NK-92 treated with Interleukin-12 subunit alpha and Interleukin-12 subunit beta, amount 100 ng/mL, for 24 hours (cell line): ENCODE data around the gene NMNAT2.
"Not testable (repeated sequence)": the region's sequence is repeated elsewhere in the genome, so short reads cannot be mapped to it uniquely, and the experiment has no call there.

Source experiments
- DNase-seq: peaks from one replicate; lab custom pipeline; 2025; lab: John Stamatoyannopoulos, UW

NMNAT2 gene

DNA sequence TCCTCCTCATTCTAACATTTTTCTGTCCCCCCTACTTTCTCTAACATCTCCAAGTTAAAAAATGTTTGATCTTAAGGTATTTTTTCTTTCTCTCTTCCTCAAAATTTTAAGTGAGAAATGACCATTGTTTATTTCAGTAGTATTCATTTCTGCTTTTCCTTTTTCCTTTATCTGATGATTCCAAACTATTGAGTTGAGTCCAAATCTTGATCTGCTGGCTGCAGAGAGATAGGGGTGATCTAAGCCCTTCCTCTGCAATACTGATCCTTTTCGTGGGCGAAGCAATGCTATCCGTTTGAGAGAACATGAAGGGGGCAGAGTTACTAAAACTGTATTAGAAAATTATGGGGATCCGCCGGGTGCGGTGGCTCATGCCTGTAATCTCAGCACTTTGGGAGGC lies 516 bp upstream of the NMNAT2 start:
- no peak for DNase-seq

DNA sequence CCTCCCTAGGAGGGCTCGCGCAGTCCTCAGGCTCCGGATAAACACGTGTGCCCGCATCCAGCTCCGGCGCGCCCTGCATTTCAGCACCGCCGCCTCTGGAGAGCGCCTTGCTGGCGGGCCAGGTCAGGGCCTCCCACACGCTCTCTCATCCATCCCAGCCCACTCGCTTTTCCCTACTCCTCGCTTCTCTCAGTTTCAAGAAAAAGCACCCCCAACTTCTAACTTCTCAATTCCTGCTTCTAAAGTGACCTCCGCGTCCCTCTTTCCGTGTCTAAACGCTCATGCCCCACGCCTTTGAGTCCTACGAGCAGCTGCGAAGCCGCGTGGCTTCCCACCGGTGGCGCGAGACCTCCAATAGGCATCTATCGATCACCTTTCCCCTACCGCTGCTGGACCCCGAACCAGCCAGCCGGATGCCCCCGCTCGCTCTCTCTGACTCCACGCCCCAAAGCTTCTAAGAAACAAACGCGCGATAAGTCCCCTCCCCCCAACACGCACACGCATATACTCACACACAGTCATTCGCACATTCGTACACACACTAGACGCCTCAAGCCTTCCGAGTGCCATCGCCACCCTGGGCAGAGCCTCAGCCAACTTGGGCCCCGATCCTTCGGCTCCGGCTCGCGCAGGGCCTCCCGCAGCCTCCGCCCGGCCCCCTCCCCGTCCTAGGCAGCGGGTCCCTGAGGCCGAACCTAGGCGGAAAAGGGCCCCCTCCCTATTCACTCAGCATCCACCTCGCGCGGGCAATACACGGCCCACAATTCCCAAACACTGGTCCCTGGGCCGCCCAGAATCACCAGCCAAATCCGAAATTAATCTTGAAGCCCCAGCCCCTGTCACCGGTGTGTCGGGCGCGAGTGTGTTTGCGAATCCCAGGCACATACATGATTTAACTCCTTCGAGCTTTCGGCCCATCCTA lies 1.1 kb downstream of the NMNAT2 start:
- DNase-seq, result no peak

DNA sequence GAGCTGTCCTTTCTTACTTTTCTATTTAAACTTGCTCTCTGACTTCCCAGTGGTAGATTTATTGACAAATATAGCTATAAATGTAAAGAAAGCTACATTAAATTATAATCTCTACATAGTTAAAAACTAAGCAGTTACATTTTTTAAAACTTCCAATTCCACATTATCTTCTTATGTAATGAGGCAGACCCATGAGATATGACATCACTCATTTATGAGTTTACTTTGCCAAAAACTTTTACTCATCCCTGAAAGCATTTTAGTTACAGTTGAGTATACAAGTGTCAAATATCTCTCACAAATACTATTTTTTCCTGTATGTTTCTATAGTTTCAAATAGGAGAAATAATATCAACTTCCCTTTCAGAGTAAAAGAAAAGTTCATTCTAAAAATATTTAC lies 3.8 kb downstream of the NMNAT2 start:
- no peak for DNase-seq

DNA sequence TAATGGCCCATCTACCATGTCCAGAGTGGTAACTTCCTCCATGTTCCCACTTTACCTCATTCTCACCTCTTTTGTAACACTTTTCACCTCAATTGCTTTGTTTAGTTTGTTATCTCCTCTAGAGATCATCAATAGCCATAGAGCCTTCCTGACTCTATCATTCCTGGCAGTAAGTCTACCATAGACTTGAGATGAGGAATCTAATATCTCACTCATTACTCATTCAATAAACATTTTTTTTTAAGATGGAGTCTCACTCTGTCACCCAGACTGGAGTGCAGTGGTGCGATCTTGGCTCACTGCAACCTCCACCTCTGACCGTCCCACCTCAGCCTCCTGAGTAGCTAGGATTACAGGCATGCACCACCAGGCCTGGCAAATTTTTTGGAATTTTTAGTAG lies 7.1 kb downstream of the NMNAT2 start:
- no peak for DNase-seq

DNA sequence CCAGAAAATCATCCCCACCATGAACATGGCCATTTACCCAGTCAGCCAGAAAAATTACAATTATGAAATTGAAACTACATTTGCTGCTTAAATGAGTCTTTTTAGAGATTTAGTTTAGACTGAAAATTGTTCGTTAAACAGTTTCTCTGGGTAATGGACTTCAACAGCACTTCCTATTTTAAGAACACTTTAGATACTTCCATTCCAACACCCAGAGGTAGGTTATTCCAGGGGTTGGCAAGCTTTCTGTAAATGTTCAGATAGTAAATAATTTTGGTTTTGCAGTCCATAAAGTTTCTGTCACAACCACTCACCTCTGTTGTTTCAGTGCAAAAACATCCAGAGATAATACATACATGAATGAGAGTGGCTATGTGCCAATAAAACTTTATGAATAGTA lies 10.2 kb downstream of the NMNAT2 start:
- no peak for DNase-seq

DNA sequence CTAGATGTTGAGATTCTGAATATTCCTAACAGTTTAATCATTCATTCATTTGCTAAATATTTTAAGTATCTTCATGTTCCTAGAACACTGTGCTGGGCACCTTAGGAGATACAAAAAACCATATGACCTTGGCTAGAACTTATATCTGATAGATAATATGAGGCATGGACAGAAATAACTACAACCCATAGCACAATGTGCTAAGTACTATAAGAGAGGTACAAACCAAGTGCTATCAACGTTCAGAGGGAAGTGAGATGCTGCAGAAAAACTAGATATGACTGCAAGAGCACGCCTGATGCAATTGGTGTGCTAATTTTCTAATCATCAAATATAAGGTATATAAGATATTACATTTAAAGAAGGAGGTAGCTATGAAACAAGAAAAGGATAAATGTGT lies 10.7 kb downstream of the NMNAT2 start:
- no peak for DNase-seq

DNA sequence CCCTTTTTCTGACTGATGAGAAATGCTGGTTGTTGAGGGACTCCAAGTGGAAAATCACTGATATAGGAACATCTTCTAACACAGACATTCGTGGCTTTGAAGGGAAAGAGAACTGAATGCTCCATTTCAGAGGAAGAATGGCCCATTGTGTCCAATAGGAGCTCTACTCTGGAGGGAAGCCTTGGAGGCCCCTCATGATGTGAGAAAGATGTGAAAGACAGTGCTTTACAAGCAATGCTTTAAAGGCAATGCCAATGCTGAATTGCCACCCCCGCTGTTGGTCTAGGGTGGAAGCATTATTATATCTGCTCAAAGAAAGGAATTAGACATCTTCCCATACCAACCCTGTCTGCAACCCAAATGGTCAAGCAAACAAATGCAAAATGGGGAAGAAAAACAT lies 13.7 kb downstream of the NMNAT2 start:
- no peak for DNase-seq

DNA sequence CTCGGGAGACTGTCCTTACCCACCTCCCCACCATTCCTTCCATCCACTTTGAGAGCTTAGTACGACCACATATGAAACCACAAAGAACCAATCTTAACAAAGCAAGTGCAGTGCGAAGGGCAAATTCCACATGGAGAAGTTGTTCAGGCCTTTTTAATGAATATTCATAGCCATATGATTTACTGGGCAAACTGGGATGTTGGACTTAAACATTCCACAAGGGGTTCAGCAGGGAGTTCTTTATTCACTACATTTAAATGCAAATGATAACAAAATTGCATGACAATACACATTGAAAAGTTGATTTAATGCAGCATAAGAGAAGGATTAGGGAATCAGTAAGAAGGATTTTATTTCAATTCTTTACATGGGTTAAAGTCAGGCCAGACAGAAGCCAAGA lies 14.7 kb downstream of the NMNAT2 start:
- no peak for DNase-seq

DNA sequence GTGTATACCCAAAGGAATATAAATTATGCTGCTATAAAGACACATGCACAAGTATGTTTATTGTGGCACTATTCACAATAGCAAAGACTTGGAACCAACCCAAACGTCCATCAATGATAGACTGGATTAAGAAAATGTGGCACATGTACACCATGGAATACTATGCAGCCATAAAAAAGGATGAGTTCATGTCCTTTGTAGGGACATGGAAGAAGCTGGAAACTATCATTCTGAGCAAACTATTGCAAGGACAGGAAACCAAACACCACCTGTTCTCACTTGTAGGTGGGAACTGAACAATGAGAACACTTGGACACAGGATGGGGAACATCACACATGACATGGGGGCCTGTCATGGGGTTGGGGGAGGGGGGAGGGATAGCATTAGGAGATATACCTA lies 16.6 kb downstream of the NMNAT2 start:
- DNase-seq, result not testable (repeated sequence)

DNA sequence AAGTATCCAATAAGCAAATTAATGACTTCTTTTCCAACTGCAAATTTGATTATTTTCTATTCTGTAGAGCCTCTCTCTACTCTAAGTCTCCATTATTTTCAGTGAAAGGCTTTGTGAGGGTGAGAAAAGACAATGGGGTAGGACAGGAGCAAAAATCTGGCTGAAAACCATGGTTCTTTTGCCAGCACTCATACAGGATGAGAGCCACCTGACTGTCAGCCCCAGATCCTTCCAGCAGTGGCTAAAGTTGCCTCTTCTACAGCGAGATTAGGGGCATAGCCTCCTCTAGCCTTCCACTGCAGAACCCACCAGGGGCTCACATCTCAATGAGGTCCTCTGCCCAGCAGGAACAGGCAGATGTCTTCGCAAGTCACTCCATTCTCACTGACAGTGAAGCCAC lies 23.7 kb downstream of the NMNAT2 start:
- DNase-seq, result no peak

DNA sequence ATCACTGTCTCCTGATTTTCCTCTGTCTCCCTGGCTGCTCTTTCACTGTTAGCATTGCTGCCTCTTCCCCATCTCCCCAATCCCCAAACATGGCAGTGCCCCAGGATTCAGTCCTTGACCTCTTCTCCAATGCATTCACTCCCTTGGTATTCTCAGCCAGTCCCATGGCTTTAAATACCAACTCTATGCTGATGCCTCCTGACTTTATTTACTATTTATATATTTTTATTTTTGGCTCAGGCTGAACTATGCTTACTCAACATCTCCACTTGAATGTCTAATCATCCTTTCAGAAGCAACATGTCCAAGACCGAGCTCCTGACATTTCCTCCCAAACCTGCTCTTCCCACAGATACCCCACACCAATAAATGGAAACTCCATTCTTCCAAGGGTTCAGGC lies 26.3 kb downstream of the NMNAT2 start:
- no peak for DNase-seq

DNA sequence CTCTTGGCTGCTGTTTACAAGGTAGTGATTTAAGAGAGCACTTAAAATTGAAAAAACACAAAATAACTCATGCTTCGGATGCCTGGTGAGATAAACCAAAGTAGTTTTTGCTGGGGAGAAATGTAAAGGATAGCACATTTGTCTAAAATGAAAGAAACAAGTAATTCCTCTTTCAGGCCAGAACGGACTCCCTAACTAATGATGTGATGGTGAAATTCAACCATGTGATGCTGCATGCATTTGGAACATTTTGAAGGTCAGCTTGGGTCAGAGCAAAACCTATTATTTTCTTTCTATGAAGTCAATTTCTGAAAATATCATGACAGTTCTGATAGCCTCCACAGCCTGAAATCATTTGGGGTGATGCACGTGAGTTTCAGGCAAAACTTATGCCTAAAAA lies 27.6 kb downstream of the NMNAT2 start:
- no peak for DNase-seq

DNA sequence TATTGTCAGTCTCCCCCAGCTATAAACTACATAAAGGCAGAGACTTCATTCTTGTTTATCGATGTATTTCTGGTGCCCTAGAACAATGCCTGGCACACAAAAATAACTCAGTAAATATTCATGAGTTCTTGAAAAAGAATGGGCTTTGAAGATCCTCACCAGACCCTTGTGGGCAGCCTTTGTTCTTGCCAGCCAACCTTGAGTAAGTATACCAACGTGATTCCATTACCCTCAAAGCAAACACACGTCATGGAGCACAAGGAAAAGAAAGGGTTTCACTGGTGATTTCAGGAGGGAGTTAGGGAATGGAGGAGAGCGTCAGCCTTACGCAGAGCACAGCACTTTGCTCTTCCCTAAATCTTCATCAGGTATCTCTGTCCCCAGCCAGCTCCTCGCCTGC lies 29.4 kb downstream of the NMNAT2 start:
- DNase-seq, result no peak

DNA sequence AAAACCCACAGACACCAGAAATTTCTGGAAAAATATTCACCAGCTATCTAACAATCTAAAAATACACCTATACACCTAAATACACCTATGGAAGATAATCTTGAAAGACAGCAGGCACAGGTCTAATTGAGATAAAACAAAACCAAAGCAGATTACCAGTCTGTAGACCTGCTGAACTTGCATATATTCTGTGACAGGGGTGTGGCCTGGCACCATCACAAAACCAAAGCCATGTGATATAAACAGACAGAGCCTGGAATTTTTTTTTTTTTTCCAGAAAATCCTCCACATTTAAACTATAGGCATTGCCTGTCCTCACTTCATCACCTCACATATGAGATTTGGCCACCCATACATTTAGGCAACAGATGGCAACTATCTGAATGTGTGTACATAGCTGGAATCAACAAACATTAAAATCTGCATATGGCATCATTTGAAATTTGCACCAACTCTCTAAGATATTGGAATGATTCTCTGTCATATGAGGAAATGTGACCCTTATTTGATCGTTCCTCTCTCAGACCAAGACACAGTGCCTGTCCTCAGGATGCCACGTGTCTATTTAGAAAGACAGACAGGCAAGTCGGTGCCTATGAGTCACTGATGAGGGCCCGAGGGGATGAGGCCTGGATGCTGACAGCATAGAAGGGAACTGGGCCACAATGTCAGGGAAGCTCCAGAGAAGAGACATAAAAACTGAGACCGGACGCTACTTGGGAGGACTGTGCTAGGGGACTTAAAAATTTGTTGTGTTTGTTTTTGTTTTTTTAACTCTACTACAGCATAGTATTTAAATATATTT lies 32.6 kb downstream of the NMNAT2 start:
- DNase-seq, result no peak

DNA sequence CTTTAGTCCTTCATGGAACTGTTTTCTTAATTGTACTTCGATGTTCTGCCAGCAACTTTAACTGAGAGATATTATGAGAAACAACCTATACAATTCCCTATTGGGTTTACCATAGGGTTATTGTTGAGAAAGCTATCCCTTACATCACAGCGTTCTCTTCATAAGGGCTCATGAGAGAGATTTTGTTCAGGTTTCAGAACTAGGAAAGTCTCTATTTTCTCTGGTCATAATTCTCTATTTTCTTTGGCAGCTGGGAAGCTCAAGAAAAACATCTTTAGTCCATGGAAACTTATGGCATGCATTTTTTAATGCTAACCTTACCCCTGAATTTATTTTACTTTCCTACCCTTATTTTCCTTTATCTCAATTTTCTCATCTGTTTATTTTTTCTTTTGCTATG lies 38.2 kb downstream of the NMNAT2 start:
- no peak for DNase-seq

DNA sequence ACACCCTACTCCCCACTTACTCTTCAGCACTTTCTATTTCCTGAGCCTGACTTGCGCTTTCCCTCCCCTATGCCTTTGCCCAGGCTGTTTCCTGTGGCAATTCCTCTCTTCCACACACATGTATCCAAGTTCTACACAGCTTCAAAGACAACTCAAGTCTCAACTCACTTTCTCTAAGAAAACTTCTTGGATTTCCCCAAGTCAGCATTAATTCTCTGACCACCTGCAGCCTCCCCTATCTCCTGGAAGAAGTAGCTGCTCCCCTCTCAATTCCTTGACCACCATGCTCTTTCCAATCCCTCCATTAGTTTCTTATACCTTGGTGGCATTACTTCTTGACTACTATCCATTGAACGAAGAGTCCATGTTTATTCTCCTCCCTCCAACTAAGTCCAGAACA lies 42.8 kb downstream of the NMNAT2 start:
- DNase-seq, result no peak

DNA sequence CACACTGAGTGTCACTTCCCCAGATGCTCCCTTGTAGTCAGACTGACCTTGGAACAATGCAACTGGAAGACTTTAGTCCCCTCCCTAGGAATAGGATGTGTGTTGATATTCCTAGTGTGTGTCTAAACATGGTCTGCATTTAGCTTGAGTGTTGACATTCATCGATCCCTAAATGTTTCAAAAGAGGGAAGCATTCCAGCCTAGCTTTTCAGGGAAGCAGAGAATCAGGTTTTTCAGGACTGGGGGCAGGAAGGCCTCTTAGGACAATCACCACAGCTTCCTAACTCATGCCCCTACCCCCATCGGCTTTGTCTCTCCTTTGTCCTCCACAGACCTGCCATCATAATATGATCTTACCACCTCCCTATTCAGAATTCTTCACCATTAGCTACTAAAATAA lies 43.4 kb downstream of the NMNAT2 start:
- DNase-seq, result no peak

DNA sequence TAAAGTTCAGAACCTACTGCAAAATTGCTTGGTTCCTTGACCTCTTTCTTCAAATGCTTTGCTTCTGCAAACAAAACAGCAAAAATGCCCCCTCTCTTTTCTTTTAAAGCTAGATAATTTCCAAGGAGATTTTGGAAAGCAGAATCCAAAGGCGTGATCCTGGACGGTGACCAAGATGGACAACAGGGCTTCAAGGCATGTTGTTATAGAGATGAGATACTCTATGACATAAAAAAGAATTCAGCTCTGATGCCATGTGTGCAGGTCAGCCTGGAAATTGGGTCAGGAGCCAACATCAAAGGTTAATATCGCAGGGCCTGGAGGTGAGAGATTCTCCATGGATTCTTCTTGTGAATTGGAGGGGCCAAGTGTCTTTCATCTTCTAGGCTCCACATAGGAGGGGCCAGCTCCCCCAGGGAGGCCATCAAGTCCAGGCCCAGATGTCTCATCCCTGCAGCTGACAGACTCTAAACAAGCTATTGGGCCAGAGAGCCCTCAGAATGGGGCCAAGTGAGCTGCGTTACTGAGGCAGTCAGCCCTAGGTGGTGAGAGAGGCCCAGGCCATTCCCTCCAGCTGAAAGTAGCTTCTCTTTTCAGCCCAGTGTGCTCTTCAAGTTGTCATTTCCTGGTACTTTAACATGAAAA lies 45.5 kb downstream of the NMNAT2 start:
- DNase-seq, result no peak

DNA sequence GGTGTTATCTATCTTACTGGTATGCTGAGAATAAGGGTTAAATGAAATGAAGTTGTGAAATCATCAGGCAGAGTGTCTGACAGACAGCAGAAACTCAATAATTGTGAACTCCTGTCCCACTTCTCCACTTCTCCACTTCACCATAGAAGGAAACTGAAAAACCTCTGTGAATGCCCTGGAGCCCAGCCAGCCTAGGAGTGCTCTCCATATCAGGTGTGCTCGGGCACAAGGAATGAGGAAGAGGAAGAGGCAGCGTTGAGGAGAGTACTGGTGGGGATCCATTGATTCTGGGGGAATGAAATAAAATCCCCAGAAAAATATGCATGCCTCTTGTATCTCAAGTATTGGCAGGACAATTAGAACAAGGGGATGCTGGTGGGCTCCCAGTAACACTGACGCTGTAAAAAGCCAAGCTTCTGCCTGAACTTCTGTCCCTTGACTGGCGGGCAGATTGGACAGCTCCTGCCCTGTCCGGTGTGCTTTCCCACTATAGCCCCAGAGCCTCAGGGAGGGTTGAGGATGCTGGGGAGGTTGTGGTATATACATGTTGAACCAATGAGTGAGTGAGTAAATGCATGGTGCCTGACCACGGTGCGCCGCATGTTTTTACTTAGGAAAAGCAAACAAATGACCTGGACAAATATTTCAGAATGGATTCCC lies 47.7 kb downstream of the NMNAT2 start:
- DNase-seq, result no peak

DNA sequence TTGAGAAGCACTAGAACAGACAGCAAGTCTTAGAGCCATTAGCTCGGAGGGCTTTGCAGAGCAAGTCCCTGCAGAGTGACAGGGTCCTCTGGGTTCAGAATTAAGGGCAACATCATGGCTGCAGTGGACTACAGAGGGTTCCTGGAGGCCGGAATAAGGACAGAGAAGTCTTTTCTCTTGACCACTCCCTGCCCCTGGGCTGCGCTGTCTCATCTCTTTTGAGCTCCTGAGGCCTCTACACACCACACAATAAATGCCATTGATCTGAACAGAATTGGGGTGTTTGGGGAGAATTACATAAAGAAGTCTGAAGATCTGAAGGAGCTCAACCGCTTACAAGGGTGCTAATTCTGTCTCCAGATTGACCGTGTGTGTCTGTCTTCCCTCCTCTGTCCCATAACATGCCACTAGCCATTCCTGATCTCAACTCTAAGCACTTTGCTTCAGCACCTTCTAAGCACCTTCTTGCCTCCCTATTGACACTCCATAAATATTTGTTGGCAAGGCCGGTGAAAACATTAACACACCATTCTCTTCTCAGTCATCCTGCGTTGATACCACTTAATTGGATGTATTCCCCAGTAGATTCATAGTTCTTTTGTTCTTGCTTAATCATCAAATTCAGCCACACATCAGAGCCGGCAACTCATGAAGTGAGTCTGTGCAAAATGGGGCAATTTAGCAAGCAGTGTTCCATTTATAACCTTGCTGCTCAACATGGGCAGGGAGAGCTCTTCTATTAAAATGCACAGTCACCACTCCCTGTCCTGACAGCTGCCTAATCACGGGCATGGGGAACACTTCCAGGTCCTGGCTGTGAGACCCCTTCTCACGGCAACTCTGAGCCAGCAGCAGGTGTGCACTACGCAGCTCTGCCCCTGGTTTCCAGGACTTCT lies 49.7 kb downstream of the NMNAT2 start:
- DNase-seq, result no peak

DNA sequence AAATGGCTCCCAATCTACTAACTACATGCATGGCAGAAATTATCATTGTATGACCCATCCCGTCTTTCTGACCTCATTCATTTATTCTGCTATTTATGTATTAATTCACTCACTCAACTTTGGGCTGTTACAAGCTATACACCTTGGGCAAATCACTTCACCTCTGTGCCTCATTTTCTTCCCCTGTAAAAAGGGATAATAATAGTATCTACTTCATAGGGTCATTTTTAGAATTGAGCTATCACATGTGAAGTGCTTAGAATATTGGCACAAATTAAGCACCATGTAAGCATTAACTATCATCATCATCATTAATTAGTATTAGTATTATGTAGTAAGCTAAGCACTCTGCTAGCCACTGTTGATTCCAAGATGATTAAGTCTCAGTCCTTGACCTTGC lies 52.1 kb downstream of the NMNAT2 start:
- DNase-seq, result no peak
